ENCODE data around the gene IPCEF1. TPM values are rescaled to one million over a fixed set of nuclear protein-coding genes. Genes with fewer than 3 reads are reported as not detected.

IPCEF1 gene
- total and polyA plus RNA-seq, 2 donors (not counting 3 experiments of a cell fraction or from before 2014, with no cell fraction given): 0.01 to 0.51 TPM

GRCh38 chr6:154399097-154399496 is 42.5 kb upstream of the IPCEF1 start:
- POLR2A ChIA-PET: interaction anchor here (0.7 to 1.6 kb wide), 3 partner anchors 92 to 111 kb away, joined by 3 to 6 read pairs (median 5); partner anchors contain the start of gene CNKSR3
- Histone ChIP-seq H3K27me3 (ENCODE audit: control insufficient read depth in 2 of 2, insufficient read depth in 2 of 2, low read length in 2 of 2) (no peaks in the 10 kb centered on the region), H3K79me2 (ENCODE audit: control insufficient read depth, insufficient read depth, low read length) (no peaks in the 10 kb centered on the region), H3K9me3 (replicated peaks; ENCODE audit: control insufficient read depth, insufficient read depth, low read length) (no peaks in the 10 kb centered on the region), H3K27ac (ENCODE audit: insufficient read depth, low read depth, low read length) (peak overlapping the region; percentile 93), H3K36me3 (ENCODE audit: control insufficient read depth in 2 of 2, extremely low read depth in 1 of 2, insufficient read depth in 2 of 2, low read length in 2 of 2) (no peaks in the 10 kb centered on the region), H4K20me1 (replicated peaks; ENCODE audit: control insufficient read depth, extremely low read depth, insufficient read depth, low read length) (no peaks in the 10 kb centered on the region), H3K9me1 (replicated peaks; ENCODE audit: control insufficient read depth, extremely low read depth, insufficient read depth, low read length) (no peaks in the 10 kb centered on the region), H3K4me1 (ENCODE audit: control insufficient read depth, extremely low read depth, insufficient read depth, low read length) (peaks cover 16% of the 10 kb centered on the region), H3K4me3 (replicated peaks in 1 of 3; ENCODE audit: insufficient read depth in 1 of 3, low read depth in 1 of 3, low read length in 3 of 3) (no peak overlapping the region), H3K9ac (replicated peaks; ENCODE audit: extremely low read depth, insufficient read depth, low read length) (peak overlapping the region; percentile 71), H2AFZ (ENCODE audit: low read depth, low read length) (peak overlapping the region; percentile 35), H3K4me2 (ENCODE audit: insufficient read depth, low read length) (peak overlapping the region; percentile 63)
- peak; percentile 89 for DNase-seq (ENCODE audit: low read depth, low spot score)
- BruUV-seq (replicated peaks): no TSS peak
- intact Hi-C loops (cut with micrococcal nuclease) (loop anchor here (1.0 to 5.0 kb wide), 3 partner anchors 12 to 263 kb away; no protein-coding TSS in a partner anchor), dilution Hi-C loops (cut with MboI; ENCODE audit: extremely low pct_ligation_motif_present, low sequenced_read_pairs) (no loop called here)
- CTCF ChIA-PET: interaction anchor here (0.7 to 1.9 kb wide), 8 partner anchors 11 to 277 kb away, joined by 3 to 7 read pairs (median 4); no protein-coding TSS in a partner anchor
- TF ChIP-seq JUN (IDR thresholded peaks at IDR 0.05; ENCODE audit: borderline replicate concordance, insufficient read depth, insufficient read length, low read depth) (peak; percentile 68), POLR2AphosphoS5 (IDR thresholded peaks at IDR 0.05; ENCODE audit: insufficient read depth, low read depth, low read length) (peak; percentile 35), GATA2 (IDR thresholded peaks at IDR 0.05; ENCODE audit: insufficient read depth, insufficient read length, low read depth, low read length) (no peak), MYC (IDR thresholded peaks at IDR 0.05; ENCODE audit: low read depth, low read length) (no peak), FOS (IDR thresholded peaks at IDR 0.05; ENCODE audit: borderline replicate concordance, insufficient read depth, low read length) (peak; percentile 65), POLR2A (IDR thresholded peaks at IDR 0.05; ENCODE audit: low read depth, low read length) (no peak), EZH2 (IDR thresholded peaks at IDR 0.05; ENCODE audit: borderline replicate concordance, low read depth, low read length, severe bottlenecking) (no peak), MAX (IDR thresholded peaks at IDR 0.05; ENCODE audit: insufficient read depth, insufficient read length) (no peak), CTCF (IDR thresholded peaks at IDR 0.05; ENCODE audit: extremely low read depth in 1 of 2, insufficient read depth in 1 of 2, low read depth in 1 of 2, low read length in 2 of 2) (no peak)
- FAIRE-seq: peak; percentile 98
